HG03342 (cell line): ENCODE results near the gene OR51B5.
"Not testable (repeated sequence)": the region's sequence is repeated elsewhere in the genome, so short reads cannot be mapped to it uniquely, and the experiment has no call there.

Experiments
- ATAC-seq: cut with Tn5 transposase; IDR thresholded peaks from one replicate; pipeline ENCODE4 v1.9.1; 2021; ENCODE audit warnings: mild to moderate bottlenecking, moderate library complexity; ENCODE audit not compliant: unreplicated experiment

OR51B5 gene

GRCh38 chr11:5336331-5336730 is 7.0 kb downstream of the OR51B5 start:
- no peak for ATAC-seq

- ATAC-seq, result no peak
Observed at GRCh38 chr11:5335170-5335569, 8.2 kb downstream of the OR51B5 start.

DNA sequence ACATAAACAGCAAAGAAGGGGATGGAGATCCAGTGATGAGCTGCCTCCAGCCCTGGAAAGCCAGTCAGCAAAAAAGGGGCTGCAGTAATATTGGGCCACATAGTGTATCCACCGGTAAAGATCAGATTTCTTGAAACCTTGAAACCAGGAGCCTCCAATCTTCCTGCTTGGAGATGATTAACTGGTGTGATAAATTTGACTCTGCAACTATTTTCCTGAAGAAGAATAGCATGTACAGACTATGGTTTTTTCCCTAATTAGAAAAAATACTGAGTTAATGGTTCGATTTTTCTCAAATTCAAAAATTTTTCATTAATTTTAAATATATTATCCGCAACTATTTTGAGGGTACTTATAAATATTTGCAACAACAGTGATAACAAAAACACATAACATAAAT is 19.1 kb downstream of the OR51B5 start, which contains the start of gene OR51B2:
Gene OR51B2, minus strand, starts transcription at position 101 of the 400 bp plus-strand sequence. Its CDS starts 0 bp downstream, at position 101.
- no peak for ATAC-seq

GRCh38 chr11:5317292-5317691 is 26.0 kb downstream of the OR51B5 start:
- no peak for ATAC-seq

GRCh38 chr11:5313326-5314023 is 29.8 kb downstream of the OR51B5 start:
- ATAC-seq, result not testable (repeated sequence)

DNA sequence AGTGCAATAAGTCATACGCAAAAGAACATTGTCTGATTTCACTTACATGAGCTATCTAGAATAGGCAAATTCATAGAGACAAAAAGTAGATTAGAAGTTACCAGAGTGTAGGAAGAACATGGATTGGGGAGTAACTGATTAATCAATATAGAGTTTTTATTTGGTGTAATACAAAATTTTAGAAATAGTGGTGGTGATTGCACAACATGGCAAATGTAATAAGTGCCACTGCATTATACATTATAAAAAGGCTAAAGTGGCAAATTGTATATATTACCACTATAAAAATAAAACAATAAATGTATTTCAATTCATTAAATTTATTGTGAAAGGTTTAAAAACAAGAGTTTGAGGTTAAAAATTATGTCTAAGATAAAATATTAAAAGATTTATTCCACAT is 32.9 kb downstream of the OR51B5 start:
- no peak for ATAC-seq

GRCh38 chr11:5307256-5308019 is 35.9 kb downstream of the OR51B5 start:
- no peak for ATAC-seq

DNA sequence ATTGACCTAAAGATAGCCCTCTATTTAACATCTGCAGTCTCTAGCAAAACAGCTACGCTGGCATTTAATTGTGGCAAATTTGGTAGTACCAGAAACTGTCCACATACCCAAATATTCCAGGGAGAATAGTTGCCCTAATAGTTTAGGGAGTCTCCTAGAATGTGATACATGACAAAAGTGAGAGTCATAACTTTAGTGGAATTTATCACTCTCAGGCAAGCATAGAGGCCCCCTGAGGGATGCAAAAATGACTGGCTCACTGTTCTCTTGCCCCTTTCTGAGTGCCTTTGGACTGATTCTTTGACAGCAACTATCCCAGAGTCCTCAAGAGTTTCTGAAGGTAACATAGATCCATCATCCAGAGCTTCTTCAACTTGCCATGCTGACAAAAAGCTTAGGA is 39.3 kb downstream of the OR51B5 start:
- no peak for ATAC-seq

- ATAC-seq, result no peak
Observed at GRCh38 chr11:5303626-5304025, 39.7 kb downstream of the OR51B5 start.

DNA sequence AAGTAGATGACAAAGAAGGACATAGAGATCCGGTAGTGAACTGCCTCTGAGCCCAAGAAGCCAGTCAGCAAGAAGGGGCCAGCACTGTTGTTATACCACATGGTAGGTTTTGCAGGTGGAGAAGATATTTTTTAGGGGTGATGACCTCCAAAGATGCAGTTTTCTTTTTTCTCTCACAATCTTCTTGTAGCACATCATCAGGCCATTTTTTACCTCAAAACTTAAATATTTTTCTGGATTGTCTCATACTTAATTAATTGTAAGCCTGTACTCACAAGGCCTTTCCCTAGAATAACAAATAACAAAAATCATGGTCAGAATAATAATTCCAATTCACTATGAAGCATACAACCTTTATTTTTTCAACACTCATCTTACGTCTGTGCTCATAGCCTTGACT is 41.5 kb downstream of the OR51B5 start, which contains the start of gene OR51B4:
Gene OR51B4, minus strand, starts transcription at position 101 of the 400 bp plus-strand sequence. Its CDS starts 0 bp downstream, at position 101.
- ATAC-seq, result no peak

DNA sequence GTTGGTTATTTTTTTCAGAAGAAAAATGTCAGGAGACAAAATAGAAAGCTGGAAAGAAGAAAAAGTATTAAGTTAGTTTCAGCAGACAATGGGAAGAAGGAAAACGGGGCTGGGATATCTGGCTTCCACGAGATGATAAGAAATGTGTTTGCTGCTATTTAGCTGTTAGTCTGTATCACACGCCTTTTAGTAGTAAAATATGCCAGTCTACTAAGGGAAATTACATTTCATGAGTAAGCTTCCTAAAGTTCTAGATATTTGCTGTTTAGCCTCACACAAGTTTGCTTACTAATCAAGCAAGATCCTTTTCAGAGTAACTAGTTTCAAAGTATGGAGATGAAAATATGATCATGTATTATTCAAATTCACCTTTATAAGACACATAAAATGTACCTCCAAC is 43.1 kb downstream of the OR51B5 start:
- ATAC-seq, result no peak

GRCh38 chr11:5298451-5298850 is 44.9 kb downstream of the OR51B5 start:
- no peak for ATAC-seq

- ATAC-seq, result no peak
Observed at GRCh38 chr11:5297721-5298323, 45.5 kb downstream of the OR51B5 start.

- ATAC-seq, result not testable (repeated sequence)
Observed at GRCh38 chr11:5294342-5294995, 48.9 kb downstream of the OR51B5 start.

- no peak for ATAC-seq
Observed at GRCh38 chr11:5293028-5293427, 50.3 kb downstream of the OR51B5 start.
